K562 (cell line): Measurements from ENCODE around the gene MDC1. TPM values are rescaled to one million over a fixed set of nuclear protein-coding genes. Genes with fewer than 3 reads are reported as not detected.
A peak's percentile ranks its signal among the peaks of the same experiment; 100 is the strongest.

ENCODE experiments used
- BRD4 ChIP-seq: fragments of 200-600 bp; sonication (generic); IDR thresholded peaks from 2 replicates; pipeline ENCODE4 v1.6.1; 2017; ENCODE audit warnings: inconsistent platforms
- DPF2 ChIP-seq: fragments of 450-650 bp; IDR thresholded peaks from 2 replicates; pipeline ENCODE4 v1.6.1; 2016
- FOS ChIP-seq: IDR thresholded peaks from 3 replicates; pipeline ENCODE4 v1.6.1; 2011; ENCODE audit not compliant: insufficient read length; ENCODE audit errors: extremely low read depth
- MBD2 ChIP-seq: sonication (generic); IDR thresholded peaks from 2 replicates; pipeline ENCODE4 v1.6.1; 2016; ENCODE audit warnings: low read depth, borderline replicate concordance
- SRSF9 ChIP-seq: fragments of 200-400 bp; formaldehyde crosslinking; IDR thresholded peaks from 2 replicates; pipeline ENCODE4 v1.6.1; 2017; ENCODE audit warnings: low read depth, low read length, borderline replicate concordance
- polyA plus RNA-seq, 8 experiments: library from polyadenylated mRNA; depleted of rRNA in 4 of 8; stranded (reverse) in 5 of 8; unstranded in 3 of 8; fragments of >200 nt; fragmentation: Nextera tagmentation in 2 of 8; fragmentation: Illumina TruSeq in 1 of 8; extraction: Ambion mirVana in 2 of 8; extraction: Trizol in 1 of 8; gene quantifications; 2 replicates each; pipeline versions ENCODE4 v1.2.1 to v1.2.3, GENCODE V29; 2011 to 2014; ENCODE audit warnings: inconsistent platforms in 1 of 8, missing spikeins in 1 of 8
- total RNA-seq, 7 experiments: library from RNA; depleted of rRNA in 6 of 7; stranded (reverse); fragments of >200 nt in 6 of 7; fragmentation: Illumina TruSeq in 2 of 7; extraction: Trizol in 2 of 7; gene quantifications; 2 replicates each; pipeline versions ENCODE4 v1.2.1 to v1.2.3, GENCODE V29; 2011 to 2021; ENCODE audit warnings: low replicate concordance in 1 of 7
- TF ChIP-seq, protein P1 (sequence below): fragments of 200-600 bp; sonication (generic); IDR thresholded peaks from one replicate; pipeline ENCODE4 v1.6.1; 2012; ENCODE audit warnings: mild to moderate bottlenecking, low read depth, low read length, inconsistent platforms
- TF ChIP-seq, protein P2 (sequence below): fragments of 450-650 bp; IDR thresholded peaks from 2 replicates; pipeline ENCODE4 v1.7.1; 2018; ENCODE audit warnings: mild to moderate bottlenecking, low read depth; ENCODE audit not compliant: partially characterized antibody
- TF ChIP-seq, protein P3 (sequence below): fragments of 450-650 bp; formaldehyde crosslinking; conservative IDR thresholded peaks from 2 replicates; pipeline ENCODE4 v1.4.0; 2022; ENCODE audit warnings: mild to moderate bottlenecking, missing genetic modification characterization
- TF ChIP-seq, protein P4 (sequence below): sonication (generic); formaldehyde crosslinking; IDR thresholded peaks from 2 replicates; pipeline ENCODE4 v1.8.0; 2022; ENCODE audit warnings: mild to moderate bottlenecking, missing genetic modification reagents
- TF ChIP-seq, protein P5 (sequence below): fragments of 250-450 bp; sonication (Bioruptor Pico); IDR thresholded peaks from 2 replicates; pipeline ENCODE4 v1.6.1; 2021; ENCODE audit warnings: mild to moderate bottlenecking

MDC1 gene
- total and polyA plus RNA-seq, 9 of the 15 experiments (the other 6 are each of a cell fraction or from before 2014, with no cell fraction given), result 8.2 to 114 (median 20.0) TPM

DNA sequence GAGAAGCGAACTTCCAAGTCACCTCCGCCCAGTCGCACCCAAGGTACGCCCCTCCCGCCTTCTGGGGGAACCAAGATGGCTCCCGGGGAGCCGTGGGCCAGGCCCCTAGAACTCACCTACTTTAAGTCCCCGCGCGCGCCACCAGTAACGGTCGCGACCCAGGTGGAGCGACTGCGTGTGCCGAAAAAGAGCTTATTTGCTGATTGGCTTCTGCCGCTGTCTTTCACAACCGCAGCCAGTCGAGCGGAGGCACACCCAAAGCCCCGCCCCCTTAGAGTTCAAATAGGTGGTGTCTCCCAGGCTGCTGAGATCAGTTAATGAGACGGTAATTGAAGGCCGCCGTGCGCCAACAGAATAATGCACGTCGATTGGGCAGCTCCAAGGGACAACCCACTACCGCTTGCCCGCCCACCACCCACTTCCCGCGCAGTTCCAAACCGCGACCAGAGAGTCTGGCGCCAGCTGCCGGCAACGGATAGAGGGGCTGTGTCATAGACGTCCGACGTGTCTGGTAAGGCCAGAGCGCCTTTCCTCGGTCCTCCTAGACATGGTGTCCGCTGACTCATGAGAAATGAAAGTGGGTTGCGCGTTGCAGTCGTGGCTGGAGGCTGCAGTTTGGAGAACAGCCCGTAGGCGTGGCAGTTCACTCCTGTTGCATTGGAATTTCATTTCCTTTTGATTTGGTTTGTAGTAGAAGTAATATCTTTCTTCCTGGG, at the start of gene MDC1 (continued):
- TF ChIP-seq MBD2 (peak; percentile 95), SRSF9 (no peak), DPF2 (peak; percentile 64; the same call in 1 of the 2 replicates), BRD4 (no peak), FOS (peak; percentile 86)
- TF ChIP-seq, protein P1, sequence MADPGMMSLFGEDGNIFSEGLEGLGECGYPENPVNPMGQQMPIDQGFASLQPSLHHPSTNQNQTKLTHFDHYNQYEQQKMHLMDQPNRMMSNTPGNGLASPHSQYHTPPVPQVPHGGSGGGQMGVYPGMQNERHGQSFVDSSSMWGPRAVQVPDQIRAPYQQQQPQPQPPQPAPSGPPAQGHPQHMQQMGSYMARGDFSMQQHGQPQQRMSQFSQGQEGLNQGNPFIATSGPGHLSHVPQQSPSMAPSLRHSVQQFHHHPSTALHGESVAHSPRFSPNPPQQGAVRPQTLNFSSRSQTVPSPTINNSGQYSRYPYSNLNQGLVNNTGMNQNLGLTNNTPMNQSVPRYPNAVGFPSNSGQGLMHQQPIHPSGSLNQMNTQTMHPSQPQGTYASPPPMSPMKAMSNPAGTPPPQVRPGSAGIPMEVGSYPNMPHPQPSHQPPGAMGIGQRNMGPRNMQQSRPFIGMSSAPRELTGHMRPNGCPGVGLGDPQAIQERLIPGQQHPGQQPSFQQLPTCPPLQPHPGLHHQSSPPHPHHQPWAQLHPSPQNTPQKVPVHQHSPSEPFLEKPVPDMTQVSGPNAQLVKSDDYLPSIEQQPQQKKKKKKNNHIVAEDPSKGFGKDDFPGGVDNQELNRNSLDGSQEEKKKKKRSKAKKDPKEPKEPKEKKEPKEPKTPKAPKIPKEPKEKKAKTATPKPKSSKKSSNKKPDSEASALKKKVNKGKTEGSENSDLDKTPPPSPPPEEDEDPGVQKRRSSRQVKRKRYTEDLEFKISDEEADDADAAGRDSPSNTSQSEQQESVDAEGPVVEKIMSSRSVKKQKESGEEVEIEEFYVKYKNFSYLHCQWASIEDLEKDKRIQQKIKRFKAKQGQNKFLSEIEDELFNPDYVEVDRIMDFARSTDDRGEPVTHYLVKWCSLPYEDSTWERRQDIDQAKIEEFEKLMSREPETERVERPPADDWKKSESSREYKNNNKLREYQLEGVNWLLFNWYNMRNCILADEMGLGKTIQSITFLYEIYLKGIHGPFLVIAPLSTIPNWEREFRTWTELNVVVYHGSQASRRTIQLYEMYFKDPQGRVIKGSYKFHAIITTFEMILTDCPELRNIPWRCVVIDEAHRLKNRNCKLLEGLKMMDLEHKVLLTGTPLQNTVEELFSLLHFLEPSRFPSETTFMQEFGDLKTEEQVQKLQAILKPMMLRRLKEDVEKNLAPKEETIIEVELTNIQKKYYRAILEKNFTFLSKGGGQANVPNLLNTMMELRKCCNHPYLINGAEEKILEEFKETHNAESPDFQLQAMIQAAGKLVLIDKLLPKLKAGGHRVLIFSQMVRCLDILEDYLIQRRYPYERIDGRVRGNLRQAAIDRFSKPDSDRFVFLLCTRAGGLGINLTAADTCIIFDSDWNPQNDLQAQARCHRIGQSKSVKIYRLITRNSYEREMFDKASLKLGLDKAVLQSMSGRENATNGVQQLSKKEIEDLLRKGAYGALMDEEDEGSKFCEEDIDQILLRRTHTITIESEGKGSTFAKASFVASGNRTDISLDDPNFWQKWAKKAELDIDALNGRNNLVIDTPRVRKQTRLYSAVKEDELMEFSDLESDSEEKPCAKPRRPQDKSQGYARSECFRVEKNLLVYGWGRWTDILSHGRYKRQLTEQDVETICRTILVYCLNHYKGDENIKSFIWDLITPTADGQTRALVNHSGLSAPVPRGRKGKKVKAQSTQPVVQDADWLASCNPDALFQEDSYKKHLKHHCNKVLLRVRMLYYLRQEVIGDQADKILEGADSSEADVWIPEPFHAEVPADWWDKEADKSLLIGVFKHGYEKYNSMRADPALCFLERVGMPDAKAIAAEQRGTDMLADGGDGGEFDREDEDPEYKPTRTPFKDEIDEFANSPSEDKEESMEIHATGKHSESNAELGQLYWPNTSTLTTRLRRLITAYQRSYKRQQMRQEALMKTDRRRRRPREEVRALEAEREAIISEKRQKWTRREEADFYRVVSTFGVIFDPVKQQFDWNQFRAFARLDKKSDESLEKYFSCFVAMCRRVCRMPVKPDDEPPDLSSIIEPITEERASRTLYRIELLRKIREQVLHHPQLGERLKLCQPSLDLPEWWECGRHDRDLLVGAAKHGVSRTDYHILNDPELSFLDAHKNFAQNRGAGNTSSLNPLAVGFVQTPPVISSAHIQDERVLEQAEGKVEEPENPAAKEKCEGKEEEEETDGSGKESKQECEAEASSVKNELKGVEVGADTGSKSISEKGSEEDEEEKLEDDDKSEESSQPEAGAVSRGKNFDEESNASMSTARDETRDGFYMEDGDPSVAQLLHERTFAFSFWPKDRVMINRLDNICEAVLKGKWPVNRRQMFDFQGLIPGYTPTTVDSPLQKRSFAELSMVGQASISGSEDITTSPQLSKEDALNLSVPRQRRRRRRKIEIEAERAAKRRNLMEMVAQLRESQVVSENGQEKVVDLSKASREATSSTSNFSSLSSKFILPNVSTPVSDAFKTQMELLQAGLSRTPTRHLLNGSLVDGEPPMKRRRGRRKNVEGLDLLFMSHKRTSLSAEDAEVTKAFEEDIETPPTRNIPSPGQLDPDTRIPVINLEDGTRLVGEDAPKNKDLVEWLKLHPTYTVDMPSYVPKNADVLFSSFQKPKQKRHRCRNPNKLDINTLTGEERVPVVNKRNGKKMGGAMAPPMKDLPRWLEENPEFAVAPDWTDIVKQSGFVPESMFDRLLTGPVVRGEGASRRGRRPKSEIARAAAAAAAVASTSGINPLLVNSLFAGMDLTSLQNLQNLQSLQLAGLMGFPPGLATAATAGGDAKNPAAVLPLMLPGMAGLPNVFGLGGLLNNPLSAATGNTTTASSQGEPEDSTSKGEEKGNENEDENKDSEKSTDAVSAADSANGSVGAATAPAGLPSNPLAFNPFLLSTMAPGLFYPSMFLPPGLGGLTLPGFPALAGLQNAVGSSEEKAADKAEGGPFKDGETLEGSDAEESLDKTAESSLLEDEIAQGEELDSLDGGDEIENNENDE, result no peak
- TF ChIP-seq, protein P2, sequence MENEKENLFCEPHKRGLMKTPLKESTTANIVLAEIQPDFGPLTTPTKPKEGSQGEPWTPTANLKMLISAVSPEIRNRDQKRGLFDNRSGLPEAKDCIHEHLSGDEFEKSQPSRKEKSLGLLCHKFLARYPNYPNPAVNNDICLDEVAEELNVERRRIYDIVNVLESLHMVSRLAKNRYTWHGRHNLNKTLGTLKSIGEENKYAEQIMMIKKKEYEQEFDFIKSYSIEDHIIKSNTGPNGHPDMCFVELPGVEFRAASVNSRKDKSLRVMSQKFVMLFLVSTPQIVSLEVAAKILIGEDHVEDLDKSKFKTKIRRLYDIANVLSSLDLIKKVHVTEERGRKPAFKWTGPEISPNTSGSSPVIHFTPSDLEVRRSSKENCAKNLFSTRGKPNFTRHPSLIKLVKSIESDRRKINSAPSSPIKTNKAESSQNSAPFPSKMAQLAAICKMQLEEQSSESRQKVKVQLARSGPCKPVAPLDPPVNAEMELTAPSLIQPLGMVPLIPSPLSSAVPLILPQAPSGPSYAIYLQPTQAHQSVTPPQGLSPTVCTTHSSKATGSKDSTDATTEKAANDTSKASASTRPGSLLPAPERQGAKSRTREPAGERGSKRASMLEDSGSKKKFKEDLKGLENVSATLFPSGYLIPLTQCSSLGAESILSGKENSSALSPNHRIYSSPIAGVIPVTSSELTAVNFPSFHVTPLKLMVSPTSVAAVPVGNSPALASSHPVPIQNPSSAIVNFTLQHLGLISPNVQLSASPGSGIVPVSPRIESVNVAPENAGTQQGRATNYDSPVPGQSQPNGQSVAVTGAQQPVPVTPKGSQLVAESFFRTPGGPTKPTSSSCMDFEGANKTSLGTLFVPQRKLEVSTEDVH, result peak; percentile 99
- TF ChIP-seq, protein P3, sequence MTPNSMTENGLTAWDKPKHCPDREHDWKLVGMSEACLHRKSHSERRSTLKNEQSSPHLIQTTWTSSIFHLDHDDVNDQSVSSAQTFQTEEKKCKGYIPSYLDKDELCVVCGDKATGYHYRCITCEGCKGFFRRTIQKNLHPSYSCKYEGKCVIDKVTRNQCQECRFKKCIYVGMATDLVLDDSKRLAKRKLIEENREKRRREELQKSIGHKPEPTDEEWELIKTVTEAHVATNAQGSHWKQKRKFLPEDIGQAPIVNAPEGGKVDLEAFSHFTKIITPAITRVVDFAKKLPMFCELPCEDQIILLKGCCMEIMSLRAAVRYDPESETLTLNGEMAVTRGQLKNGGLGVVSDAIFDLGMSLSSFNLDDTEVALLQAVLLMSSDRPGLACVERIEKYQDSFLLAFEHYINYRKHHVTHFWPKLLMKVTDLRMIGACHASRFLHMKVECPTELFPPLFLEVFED (CRISPR knock-in tag), result 0 out of 2 replicates have a peak, but pooled peaks have one; percentile 36
- TF ChIP-seq, protein P4, sequence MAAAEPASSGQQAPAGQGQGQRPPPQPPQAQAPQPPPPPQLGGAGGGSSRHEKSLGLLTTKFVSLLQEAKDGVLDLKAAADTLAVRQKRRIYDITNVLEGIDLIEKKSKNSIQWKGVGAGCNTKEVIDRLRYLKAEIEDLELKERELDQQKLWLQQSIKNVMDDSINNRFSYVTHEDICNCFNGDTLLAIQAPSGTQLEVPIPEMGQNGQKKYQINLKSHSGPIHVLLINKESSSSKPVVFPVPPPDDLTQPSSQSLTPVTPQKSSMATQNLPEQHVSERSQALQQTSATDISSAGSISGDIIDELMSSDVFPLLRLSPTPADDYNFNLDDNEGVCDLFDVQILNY (CRISPR knock-in tag), result peak; percentile 83; the same call in 1 of the 2 replicates
- TF ChIP-seq, protein P5, sequence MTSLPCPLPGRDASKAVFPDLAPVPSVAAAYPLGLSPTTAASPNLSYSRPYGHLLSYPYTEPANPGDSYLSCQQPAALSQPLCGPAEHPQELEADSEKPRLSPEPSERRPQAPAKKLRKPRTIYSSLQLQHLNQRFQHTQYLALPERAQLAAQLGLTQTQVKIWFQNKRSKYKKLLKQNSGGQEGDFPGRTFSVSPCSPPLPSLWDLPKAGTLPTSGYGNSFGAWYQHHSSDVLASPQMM (CRISPR knock-in tag), result no peak
